HepG2 (cell line): ENCODE measurements around the gene ARSB.

Source experiments
- CTCF ChIP-seq: sonication (generic); formaldehyde crosslinking; IDR thresholded peaks from 2 replicates; pipeline ENCODE4 v1.5.0; 2020; ENCODE audit warnings: mild to moderate bottlenecking, missing genetic modification reagents, moderate library complexity
- NRL ChIP-seq: sonication (generic); formaldehyde crosslinking; IDR thresholded peaks from 2 replicates; pipeline ENCODE4 v1.5.0; 2020; ENCODE audit warnings: missing genetic modification reagents, mild to moderate bottlenecking, moderate library complexity, borderline replicate concordance
- SMC3 ChIP-seq: IDR thresholded peaks from 2 replicates; pipeline ENCODE4 v1.6.1; 2011; ENCODE audit warnings: low read length, improper control_type of control experiment
- ZSCAN20 ChIP-seq: sonication (generic); formaldehyde crosslinking; IDR thresholded peaks from 2 replicates; pipeline ENCODE4 v1.4.0; 2020; ENCODE audit warnings: missing genetic modification reagents, mild to moderate bottlenecking, borderline replicate concordance

GRCh38 chr5:78833284-78833683 is 151.8 kb downstream of the ARSB start:
- TF ChIP-seq SMC3: no peak
- no peak for TF ChIP-seq ZSCAN20 (CRISPR knock-in tag)
- TF ChIP-seq CTCF (CRISPR knock-in tag): no peak
- no peak for TF ChIP-seq NRL (CRISPR knock-in tag)
